RWPE2 (cell line): ENCODE measurements around the gene PTK6.
A peak's percentile ranks its signal among the peaks of the same experiment; 100 is the strongest.

Experiments
- ATAC-seq: fragments of 200-7000 bp; cut with Tn5 transposase; 3 replicates; pipeline ENCODE4 v1.9.1; 2021; ENCODE audit warnings: low read depth
- DNase-seq: peaks from one replicate; pipeline ENCODE4 v3.0.0-alpha.2; 2020; ENCODE audit warnings: low spot score
- H3K27ac ChIP-seq: fragments of 450-650 bp; 2 replicates; pipeline ENCODE4 v1.5.1; 2017; ENCODE audit warnings: mild to moderate bottlenecking; ENCODE audit not compliant: poor library complexity, severe bottlenecking
- H3K27me3 ChIP-seq: fragments of 250-450 bp; sonication (Bioruptor Pico); 2 replicates; pipeline ENCODE4 v1.5.1; 2021; ENCODE audit warnings: mild to moderate bottlenecking, moderate library complexity; ENCODE audit not compliant: insufficient read depth, poor library complexity, severe bottlenecking
- H3K36me3 ChIP-seq: fragments of 250-450 bp; sonication (Bioruptor Pico); 2 replicates; pipeline ENCODE4 v1.5.1; 2020; ENCODE audit warnings: low read depth, mild to moderate bottlenecking, moderate library complexity
- H3K4me1 ChIP-seq: fragments of 250-450 bp; sonication (Bioruptor Pico); 2 replicates; pipeline ENCODE4 v1.5.1; 2021; ENCODE audit warnings: mild to moderate bottlenecking, moderate library complexity; ENCODE audit not compliant: insufficient read depth, poor library complexity, severe bottlenecking
- H3K4me3 ChIP-seq: fragments of 250-450 bp; sonication (Bioruptor Pico); 2 replicates; pipeline ENCODE4 v1.5.1; 2021; ENCODE audit warnings: mild to moderate bottlenecking, moderate library complexity; ENCODE audit not compliant: severe bottlenecking
- H3K9me3 ChIP-seq: fragments of 250-450 bp; sonication (Bioruptor Pico); 2 replicates; pipeline ENCODE4 v1.5.1; 2021; ENCODE audit warnings: mild to moderate bottlenecking, moderate library complexity; ENCODE audit not compliant: severe bottlenecking
- CTCF ChIP-seq: fragments of 450-650 bp; IDR thresholded peaks from one replicate; pipeline ENCODE4 v1.5.1; 2017; ENCODE audit warnings: mild to moderate bottlenecking, moderate library complexity; ENCODE audit not compliant: poor library complexity, severe bottlenecking

Gene PTK6

GRCh38 chr20:63552481-63553249 lies 15.5 kb upstream of the PTK6 start:
- H3K27ac ChIP-seq: peak overlapping the region; percentile 58
- peaks cover 13% of the 10 kb centered on the region for H3K4me1 ChIP-seq
- H3K36me3 ChIP-seq: no peaks in the 10 kb centered on the region
- no peak for TF ChIP-seq CTCF
- DNase-seq (peak; percentile 85), ATAC-seq (peak; percentile 1)
- H3K4me3 ChIP-seq: peak overlapping the region; percentile 1
- H3K9me3 ChIP-seq: no peaks in the 10 kb centered on the region
- H3K27me3 ChIP-seq: no peaks in the 10 kb centered on the region

GRCh38 chr20:63551068-63551467 lies 13.9 kb upstream of the PTK6 start:
- H3K27me3 ChIP-seq: no peaks in the 10 kb centered on the region
- no peak overlapping the region for H3K27ac ChIP-seq
- DNase-seq (no peak), ATAC-seq (no peak)
- H3K4me1 ChIP-seq: peaks cover 13% of the 10 kb centered on the region
- no peak for TF ChIP-seq CTCF
- no peak overlapping the region for H3K4me3 ChIP-seq
- H3K9me3 ChIP-seq: no peaks in the 10 kb centered on the region
- no peaks in the 10 kb centered on the region for H3K36me3 ChIP-seq

- no peaks in the 10 kb centered on the region for H3K9me3 ChIP-seq
- no peaks in the 10 kb centered on the region for H3K27me3 ChIP-seq
- ATAC-seq: no peak
- no peak for TF ChIP-seq CTCF
- no peaks in the 10 kb centered on the region for H3K36me3 ChIP-seq
- H3K27ac ChIP-seq: no peak overlapping the region
- peak; percentile 86 for DNase-seq
- peaks cover 24% of the 10 kb centered on the region for H3K4me1 ChIP-seq
- no peak overlapping the region for H3K4me3 ChIP-seq
Observed at GRCh38 chr20:63549679-63550282, 12.6 kb upstream of the PTK6 start.

GRCh38 chr20:63549019-63549418 lies 11.8 kb upstream of the PTK6 start:
- TF ChIP-seq CTCF: no peak
- H3K27ac ChIP-seq: no peak overlapping the region
- no peaks in the 10 kb centered on the region for H3K27me3 ChIP-seq
- DNase-seq: no peak
- no peaks in the 10 kb centered on the region for H3K9me3 ChIP-seq
- H3K4me3 ChIP-seq: no peak overlapping the region
- no peaks in the 10 kb centered on the region for H3K36me3 ChIP-seq
- peaks cover 28% of the 10 kb centered on the region for H3K4me1 ChIP-seq
- no peak for ATAC-seq

- DNase-seq (peak; percentile 81), ATAC-seq (no peak)
- no peaks in the 10 kb centered on the region for H3K27me3 ChIP-seq
- H3K4me1 ChIP-seq: peaks cover 28% of the 10 kb centered on the region
- no peak overlapping the region for H3K27ac ChIP-seq
- no peak for TF ChIP-seq CTCF
- H3K9me3 ChIP-seq: no peaks in the 10 kb centered on the region
- H3K4me3 ChIP-seq: no peak overlapping the region
- H3K36me3 ChIP-seq: no peaks in the 10 kb centered on the region
Observed at GRCh38 chr20:63548542-63548941, 11.4 kb upstream of the PTK6 start.
